Ovary (tissue), 3 donors: ENCODE measurements around the gene SF1.

Source experiments
- EP300 ChIP-seq: sonication (generic); formaldehyde crosslinking; IDR thresholded peaks from one replicate; pipeline ENCODE4 v1.6.1; 2017; ENCODE audit warnings: antibody characterized with exemption
- POLR2A ChIP-seq: fragments of 450-650 bp; IDR thresholded peaks from one replicate; pipeline ENCODE4 v1.6.1; 2017; ENCODE audit warnings: antibody characterized with exemption, mild to moderate bottlenecking, moderate library complexity
- TF ChIP-seq, protein P1 (sequence below), 3 donors: fragments of 450-650 bp in 2 of 3; fragments of 200-600 bp in 1 of 3; IDR thresholded peaks; one replicate each; pipeline versions ENCODE4 v1.5.1 to v1.8.0; 2016 to 2022; ENCODE audit warnings: antibody characterized with exemption in 3 of 3, mild to moderate bottlenecking in 1 of 3
- donor health status: DM: no; HTN: no; CAD: no.

GRCh38 chr11:64726211-64726641, 52.1 kb downstream of the SF1 start:
- TF ChIP-seq, protein P1, sequence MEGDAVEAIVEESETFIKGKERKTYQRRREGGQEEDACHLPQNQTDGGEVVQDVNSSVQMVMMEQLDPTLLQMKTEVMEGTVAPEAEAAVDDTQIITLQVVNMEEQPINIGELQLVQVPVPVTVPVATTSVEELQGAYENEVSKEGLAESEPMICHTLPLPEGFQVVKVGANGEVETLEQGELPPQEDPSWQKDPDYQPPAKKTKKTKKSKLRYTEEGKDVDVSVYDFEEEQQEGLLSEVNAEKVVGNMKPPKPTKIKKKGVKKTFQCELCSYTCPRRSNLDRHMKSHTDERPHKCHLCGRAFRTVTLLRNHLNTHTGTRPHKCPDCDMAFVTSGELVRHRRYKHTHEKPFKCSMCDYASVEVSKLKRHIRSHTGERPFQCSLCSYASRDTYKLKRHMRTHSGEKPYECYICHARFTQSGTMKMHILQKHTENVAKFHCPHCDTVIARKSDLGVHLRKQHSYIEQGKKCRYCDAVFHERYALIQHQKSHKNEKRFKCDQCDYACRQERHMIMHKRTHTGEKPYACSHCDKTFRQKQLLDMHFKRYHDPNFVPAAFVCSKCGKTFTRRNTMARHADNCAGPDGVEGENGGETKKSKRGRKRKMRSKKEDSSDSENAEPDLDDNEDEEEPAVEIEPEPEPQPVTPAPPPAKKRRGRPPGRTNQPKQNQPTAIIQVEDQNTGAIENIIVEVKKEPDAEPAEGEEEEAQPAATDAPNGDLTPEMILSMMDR (IDR thresholded peaks at IDR 0.05) = no peak
- TF ChIP-seq POLR2A = no peak
- TF ChIP-seq EP300 = no peak
